Stimulated activated memory B cell treated with anti-CD40 and anti-IgM and Interleukin-4, amounts not matched to agents 10 μg/mL and 1 μg/mL and 100 μg/mL, for 72 hours (primary cell): ENCODE data around the gene STAT1.

ENCODE experiments used
- ATAC-seq: fragments of 150-1000 bp; cut with Tn5 transposase; 2 replicates; pipeline ENCODE4 v1.10.0; 2021
- H3K27ac Mint-ChIP-seq: one replicate; pipeline ENCODE4 v1.8.0; 2022; ENCODE audit warnings: mild to moderate bottlenecking, mixed read lengths
- H3K27me3 Mint-ChIP-seq: one replicate; pipeline ENCODE4 v1.8.0; 2022; ENCODE audit warnings: mixed read lengths
- H3K36me3 Mint-ChIP-seq: one replicate; pipeline ENCODE4 v1.8.0; 2022; ENCODE audit warnings: mixed read lengths
- H3K4me1 Mint-ChIP-seq: one replicate; pipeline ENCODE4 v1.8.0; 2022; ENCODE audit warnings: mixed read lengths
- H3K4me3 Mint-ChIP-seq: one replicate; pipeline ENCODE4 v1.8.0; 2022; ENCODE audit warnings: mild to moderate bottlenecking, moderate library complexity, mixed read lengths
- H3K9me3 Mint-ChIP-seq: one replicate; pipeline ENCODE4 v1.8.0; 2022; ENCODE audit warnings: mixed read lengths

Gene STAT1

DNA sequence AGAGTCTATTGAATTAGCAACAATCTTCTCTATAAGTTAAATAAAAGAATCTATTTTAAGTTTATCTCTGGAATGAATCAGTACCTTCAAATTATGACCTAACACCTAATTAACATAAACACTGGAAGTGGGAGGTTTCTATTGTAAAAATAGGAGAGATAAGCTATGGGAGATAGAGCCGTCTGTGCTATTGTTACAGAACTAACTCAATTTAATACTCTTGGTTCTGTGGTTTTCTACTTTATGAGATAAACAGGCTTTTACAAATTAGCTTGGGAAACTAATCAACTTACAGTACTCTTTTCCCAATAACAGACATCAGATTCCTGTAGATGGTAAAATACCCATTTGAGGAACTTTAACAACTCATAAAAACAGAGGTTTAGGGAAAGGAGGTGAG is 25.6 kb upstream of the STAT1 start:
- no peak for ATAC-seq
- no peaks in the 10 kb centered on the region for H3K9me3 Mint-ChIP-seq
- H3K27ac Mint-ChIP-seq: no peak overlapping the region
- peaks cover 16% of the 10 kb centered on the region for H3K27me3 Mint-ChIP-seq
- no peak overlapping the region for H3K4me3 Mint-ChIP-seq
- H3K36me3 Mint-ChIP-seq: peaks cover 28% of the 10 kb centered on the region
- peaks cover 5% of the 10 kb centered on the region for H3K4me1 Mint-ChIP-seq

DNA sequence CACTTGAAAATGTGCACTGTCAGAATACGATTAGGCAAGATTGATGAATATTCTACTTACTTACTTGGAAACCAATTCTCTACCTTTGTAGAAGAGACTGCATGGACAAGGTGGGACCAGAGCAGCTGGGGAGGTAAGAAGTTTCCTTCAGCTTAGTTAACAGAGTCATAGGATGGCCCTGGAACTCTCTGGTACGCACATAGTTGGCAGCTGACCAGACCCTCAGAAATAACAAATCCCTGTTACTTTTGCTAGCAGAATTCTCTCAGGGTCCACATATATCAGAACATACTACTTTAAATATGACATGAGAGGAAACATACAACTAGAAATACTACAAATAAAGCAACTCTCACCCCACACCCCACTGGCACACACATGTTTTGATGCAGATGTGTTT is 24.8 kb upstream of the STAT1 start:
- Mint-ChIP-seq H3K4me1 (peaks cover 5% of the 10 kb centered on the region), H3K27me3 (peaks cover 9% of the 10 kb centered on the region), H3K4me3 (no peak overlapping the region), H3K9me3 (no peaks in the 10 kb centered on the region), H3K36me3 (peaks cover 25% of the 10 kb centered on the region), H3K27ac (no peak overlapping the region)
- ATAC-seq: no peak

DNA sequence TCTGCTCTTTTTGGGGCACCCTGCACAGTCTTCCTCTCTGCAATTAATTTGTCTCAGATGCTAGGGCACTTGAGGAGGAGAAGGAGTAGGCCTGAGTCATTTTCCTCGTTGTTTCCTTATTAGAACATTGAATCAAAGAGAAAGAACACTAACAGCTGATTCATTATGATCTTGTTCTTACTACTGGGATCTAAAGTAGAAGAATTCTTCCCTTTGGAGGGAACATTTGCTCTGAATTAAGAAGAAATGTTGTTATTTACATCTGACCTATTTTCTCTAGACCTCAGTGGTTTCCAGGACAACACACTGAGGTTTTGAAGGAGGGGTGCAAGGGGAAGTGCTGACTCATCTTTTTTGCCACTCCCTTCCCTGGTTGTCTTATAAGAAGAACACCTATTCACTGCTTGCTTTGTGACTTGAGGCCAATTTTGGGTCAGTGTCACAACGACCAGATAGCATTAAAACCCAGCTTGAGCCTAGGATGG is 24.3 kb upstream of the STAT1 start:
- H3K27me3 Mint-ChIP-seq: peaks cover 9% of the 10 kb centered on the region
- no peak for ATAC-seq
- peaks cover 28% of the 10 kb centered on the region for H3K36me3 Mint-ChIP-seq
- H3K4me1 Mint-ChIP-seq: peaks cover 5% of the 10 kb centered on the region
- no peaks in the 10 kb centered on the region for H3K9me3 Mint-ChIP-seq
- no peak overlapping the region for H3K27ac Mint-ChIP-seq
- H3K4me3 Mint-ChIP-seq: no peak overlapping the region

DNA sequence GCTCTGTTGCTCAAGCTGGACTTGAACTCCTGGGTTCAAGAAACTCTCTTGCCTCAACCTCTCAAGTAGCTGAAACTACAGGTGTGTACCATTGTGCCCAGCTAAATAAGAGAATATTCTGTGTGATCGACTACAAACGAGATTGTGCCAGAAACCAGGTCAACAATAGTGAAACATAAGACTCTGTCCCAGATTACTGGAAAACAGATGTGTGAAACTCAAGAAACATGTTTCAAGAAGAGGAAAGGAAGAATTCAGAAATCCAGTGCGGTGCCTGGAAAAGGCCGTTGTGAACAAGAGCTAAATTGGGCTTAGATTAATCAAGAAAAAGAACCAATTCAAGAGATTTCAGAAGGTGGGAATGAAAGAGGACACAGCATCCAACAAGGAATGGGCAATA is 23.4 kb upstream of the STAT1 start:
- peaks cover 32% of the 10 kb centered on the region for H3K36me3 Mint-ChIP-seq
- peaks cover 9% of the 10 kb centered on the region for H3K27me3 Mint-ChIP-seq
- H3K27ac Mint-ChIP-seq: no peak overlapping the region
- no peak overlapping the region for H3K4me3 Mint-ChIP-seq
- ATAC-seq: no peak
- H3K9me3 Mint-ChIP-seq: no peaks in the 10 kb centered on the region
- peaks cover 5% of the 10 kb centered on the region for H3K4me1 Mint-ChIP-seq

DNA sequence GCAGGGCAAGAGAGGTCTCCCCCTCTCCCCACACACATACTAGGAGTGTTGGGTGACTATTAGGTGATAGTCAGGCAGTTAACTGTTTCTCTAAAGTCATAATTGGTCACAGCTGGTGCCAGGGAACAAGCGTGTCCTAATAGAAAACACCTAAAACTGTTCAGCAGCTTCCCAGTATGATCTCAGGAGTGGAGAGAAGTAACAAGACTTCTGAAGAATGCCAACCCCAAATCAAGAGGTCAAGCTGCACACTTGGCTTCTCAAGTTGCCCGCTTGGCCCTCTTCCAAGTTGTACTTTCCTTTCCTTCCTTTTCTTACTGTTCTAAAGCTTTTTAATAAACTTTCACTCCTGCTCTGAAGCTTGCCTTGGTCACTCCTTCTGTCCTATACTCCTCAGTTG is 22.4 kb upstream of the STAT1 start:
- Mint-ChIP-seq H3K27me3 (peaks cover 2% of the 10 kb centered on the region), H3K4me3 (no peak overlapping the region), H3K9me3 (no peaks in the 10 kb centered on the region), H3K27ac (no peak overlapping the region), H3K4me1 (peaks cover 5% of the 10 kb centered on the region), H3K36me3 (peaks cover 31% of the 10 kb centered on the region)
- no peak for ATAC-seq

DNA sequence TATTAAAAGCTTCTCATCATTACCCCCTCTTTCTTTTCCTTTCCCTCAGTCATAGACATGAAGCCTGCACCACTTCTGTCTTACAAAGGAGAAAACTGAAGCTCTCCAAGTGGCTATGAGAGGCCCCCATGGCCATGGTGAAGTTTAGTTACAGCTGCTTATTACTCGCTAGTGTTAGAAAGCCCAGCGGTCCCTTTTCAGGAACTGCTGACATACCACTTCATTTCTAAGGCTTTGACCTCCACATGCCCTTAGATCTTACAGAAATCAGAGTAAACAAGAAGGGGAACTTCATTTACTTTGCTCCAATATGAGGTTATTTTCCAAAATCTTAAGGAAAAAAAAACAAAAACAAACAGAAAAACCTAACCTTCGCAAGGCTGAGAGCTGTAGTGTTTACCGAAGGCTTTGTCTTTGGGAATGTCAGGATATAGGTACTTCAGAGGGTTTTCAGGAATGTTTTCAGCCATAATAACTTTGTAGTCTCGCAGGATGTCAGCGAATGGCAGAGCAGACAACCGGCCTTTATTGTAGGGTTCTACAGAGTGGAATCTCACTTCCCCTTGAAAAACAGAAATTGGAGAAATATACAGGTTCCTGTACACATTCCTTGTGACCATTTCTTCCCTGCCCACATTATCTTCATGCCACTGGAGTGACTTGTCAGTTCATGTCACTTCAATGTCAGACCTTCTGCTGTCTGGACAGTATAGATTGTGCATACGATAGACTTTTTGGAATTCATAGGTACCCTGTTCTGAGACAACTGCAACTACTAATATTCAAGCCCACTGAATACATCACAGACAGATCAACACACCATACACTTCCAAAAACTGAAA is 18.8 kb upstream of the STAT1 start:
- Mint-ChIP-seq H3K27ac (no peak overlapping the region), H3K9me3 (no peaks in the 10 kb centered on the region), H3K4me3 (no peak overlapping the region), H3K36me3 (peaks cover 44% of the 10 kb centered on the region), H3K27me3 (no peaks in the 10 kb centered on the region), H3K4me1 (peaks cover 5% of the 10 kb centered on the region)
- ATAC-seq: no peak

DNA sequence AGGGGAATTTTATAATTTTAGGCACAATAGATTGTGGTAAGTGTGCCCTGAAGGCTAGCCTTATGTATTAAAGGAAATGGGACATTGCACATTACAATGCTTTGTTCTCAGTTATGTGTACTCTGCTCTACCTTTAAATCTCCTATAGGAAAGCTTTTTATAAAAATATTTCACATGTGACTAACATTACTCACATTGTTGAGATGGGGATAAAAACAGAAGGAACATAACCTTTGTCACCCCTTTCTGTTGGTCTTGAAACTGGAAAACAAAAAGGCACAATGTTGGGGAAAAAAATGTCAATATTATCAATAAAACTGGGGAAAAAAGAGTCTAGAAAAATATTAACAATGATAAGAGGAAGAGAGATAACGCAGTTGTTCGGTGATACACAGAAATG is 17.3 kb upstream of the STAT1 start:
- no peak for ATAC-seq
- no peaks in the 10 kb centered on the region for H3K9me3 Mint-ChIP-seq
- H3K36me3 Mint-ChIP-seq: peaks cover 32% of the 10 kb centered on the region
- no peaks in the 10 kb centered on the region for H3K27me3 Mint-ChIP-seq
- H3K4me1 Mint-ChIP-seq: peaks cover 5% of the 10 kb centered on the region
- no peak overlapping the region for H3K27ac Mint-ChIP-seq
- H3K4me3 Mint-ChIP-seq: no peak overlapping the region

DNA sequence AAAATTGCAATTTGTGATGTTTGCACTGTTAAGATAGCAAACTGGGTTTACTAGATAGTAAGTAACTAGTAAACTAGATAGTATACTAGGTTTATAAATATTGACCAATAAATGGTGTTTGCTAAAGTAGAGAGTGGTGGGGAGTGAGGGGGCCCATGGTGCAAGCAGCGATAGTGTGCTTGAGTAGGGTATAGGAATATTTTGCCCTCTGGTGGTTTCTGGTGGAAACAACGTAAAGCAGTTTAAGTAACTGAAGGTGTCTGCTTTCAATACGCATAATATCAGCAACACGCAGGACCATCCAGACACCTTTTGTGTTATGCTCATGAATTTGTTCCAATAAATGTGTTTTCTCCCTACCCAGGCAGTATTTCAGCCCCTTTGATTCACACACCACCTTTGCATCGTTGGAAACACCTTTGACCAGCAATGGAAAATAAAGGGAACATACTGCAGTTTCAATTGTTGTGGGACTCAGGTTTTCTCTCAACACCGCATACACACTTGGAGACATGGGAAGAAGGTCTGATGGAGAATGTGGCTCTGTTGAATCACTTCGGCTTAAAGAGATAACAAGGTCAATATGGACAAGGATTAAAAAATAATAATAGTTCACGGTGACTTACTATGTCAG is 16.7 kb upstream of the STAT1 start:
- Mint-ChIP-seq H3K27me3 (no peaks in the 10 kb centered on the region), H3K36me3 (peaks cover 32% of the 10 kb centered on the region), H3K9me3 (no peaks in the 10 kb centered on the region), H3K4me1 (peaks cover 10% of the 10 kb centered on the region), H3K4me3 (no peak overlapping the region), H3K27ac (no peak overlapping the region)
- no peak for ATAC-seq

DNA sequence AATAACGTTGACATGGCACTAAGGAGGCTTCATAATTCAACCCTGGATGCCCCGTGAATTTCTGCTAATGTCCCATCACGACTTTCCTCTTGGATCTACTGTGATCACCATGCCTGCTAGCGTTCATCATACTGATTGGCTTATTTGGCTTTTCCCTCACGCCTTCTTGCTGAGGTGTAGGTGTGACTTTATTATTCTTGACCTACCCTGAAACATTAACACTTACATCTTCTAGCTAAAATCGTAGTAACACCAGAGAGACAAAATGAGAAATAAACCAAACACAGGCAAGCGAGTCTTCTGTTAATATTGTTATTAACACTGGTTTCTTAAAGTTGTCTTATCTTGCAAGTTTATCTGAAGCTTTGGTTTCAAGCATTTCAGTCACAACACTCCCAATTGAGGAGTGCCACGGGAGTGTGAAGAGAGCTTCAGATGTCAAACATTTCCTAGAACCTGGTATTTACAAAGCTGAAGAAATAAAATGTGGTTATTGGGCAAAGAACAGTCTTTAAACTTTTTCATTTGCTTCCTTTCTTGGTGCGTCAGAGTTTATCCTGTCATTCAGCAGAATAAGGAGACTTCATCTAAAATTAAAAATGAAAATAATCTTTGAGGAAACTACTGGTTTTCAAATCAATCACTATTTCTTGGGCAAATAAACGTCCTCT is 15.4 kb upstream of the STAT1 start:
- no peaks in the 10 kb centered on the region for H3K9me3 Mint-ChIP-seq
- peaks cover 10% of the 10 kb centered on the region for H3K4me1 Mint-ChIP-seq
- H3K27ac Mint-ChIP-seq: no peak overlapping the region
- peaks cover 27% of the 10 kb centered on the region for H3K36me3 Mint-ChIP-seq
- H3K27me3 Mint-ChIP-seq: no peaks in the 10 kb centered on the region
- no peak for ATAC-seq
- no peak overlapping the region for H3K4me3 Mint-ChIP-seq

DNA sequence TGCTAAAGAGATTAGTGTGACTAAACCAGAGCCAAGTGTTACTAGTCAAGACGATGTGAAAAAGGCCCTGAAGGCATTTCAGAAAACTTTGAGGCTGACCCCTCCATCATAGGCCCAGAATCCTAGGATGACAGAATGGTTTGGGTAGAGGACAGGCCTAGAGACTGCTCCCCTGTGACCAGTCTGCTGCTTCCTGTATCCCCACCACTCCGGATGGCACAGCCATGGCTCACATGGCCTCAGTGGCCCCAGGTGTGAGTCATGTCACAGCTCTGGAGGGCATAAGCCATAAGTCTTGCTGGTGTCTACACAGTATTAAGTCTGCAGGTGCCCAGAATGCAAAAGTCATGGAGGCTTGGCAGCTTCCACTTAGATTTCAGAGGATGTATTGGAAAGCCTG is 12.4 kb upstream of the STAT1 start:
- Mint-ChIP-seq H3K27ac (no peak overlapping the region), H3K9me3 (no peaks in the 10 kb centered on the region), H3K36me3 (peaks cover 13% of the 10 kb centered on the region), H3K4me3 (no peak overlapping the region), H3K27me3 (no peaks in the 10 kb centered on the region), H3K4me1 (peaks cover 10% of the 10 kb centered on the region)
- ATAC-seq: no peak

DNA sequence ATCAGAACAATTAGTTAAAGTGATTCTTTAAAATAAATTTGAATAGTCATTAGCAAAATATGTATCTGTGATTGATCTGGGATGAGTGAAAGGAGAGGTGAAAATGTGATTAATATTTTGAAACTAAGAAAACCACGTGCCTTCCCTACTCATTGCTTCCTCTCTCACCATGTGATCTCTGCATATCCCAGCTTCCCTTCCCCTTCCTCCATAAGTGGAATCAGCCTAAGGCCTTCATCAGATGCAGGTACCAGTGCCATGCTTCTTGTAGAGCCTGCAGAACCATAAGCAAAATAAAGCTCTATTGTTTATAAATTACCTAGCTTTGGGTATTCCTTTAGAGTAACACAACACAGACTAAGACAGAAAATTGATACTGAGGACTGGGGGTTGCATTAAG is 11.2 kb upstream of the STAT1 start:
- Mint-ChIP-seq H3K4me3 (no peak overlapping the region), H3K4me1 (peaks cover 5% of the 10 kb centered on the region)
- ATAC-seq: no peak

DNA sequence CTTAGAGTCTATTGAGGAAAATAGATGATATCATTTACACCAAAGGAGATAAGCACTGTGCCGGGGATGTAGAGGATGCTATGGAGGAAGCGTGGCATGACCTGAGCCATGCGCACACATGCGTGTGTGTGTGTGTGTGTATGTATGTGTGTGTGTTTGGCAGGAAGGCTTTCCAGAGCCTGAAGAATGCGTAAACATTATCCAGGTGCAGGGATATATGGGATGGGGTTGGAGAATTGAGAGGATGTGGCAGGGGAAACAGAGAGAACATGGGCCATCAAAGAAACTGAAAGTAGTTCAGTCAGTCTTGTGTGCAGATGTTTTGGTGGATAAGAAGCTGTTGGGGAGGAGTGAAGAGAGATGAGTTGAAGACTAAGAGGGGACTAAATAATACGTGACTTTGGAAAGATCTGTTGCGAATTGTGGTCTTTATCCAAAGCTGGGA is 9.3 kb upstream of the STAT1 start:
- no peak for ATAC-seq
- Mint-ChIP-seq H3K4me3 (no peak overlapping the region), H3K4me1 (peaks cover 5% of the 10 kb centered on the region), H3K36me3 (no peaks in the 10 kb centered on the region), H3K9me3 (no peaks in the 10 kb centered on the region), H3K27me3 (no peaks in the 10 kb centered on the region), H3K27ac (no peak overlapping the region)

More for the DNA sequence above, 11.2 kb upstream of the STAT1 start:
- Mint-ChIP-seq H3K36me3 (peaks cover 9% of the 10 kb centered on the region), H3K9me3 (no peaks in the 10 kb centered on the region), H3K27me3 (no peaks in the 10 kb centered on the region), H3K27ac (no peak overlapping the region)

DNA sequence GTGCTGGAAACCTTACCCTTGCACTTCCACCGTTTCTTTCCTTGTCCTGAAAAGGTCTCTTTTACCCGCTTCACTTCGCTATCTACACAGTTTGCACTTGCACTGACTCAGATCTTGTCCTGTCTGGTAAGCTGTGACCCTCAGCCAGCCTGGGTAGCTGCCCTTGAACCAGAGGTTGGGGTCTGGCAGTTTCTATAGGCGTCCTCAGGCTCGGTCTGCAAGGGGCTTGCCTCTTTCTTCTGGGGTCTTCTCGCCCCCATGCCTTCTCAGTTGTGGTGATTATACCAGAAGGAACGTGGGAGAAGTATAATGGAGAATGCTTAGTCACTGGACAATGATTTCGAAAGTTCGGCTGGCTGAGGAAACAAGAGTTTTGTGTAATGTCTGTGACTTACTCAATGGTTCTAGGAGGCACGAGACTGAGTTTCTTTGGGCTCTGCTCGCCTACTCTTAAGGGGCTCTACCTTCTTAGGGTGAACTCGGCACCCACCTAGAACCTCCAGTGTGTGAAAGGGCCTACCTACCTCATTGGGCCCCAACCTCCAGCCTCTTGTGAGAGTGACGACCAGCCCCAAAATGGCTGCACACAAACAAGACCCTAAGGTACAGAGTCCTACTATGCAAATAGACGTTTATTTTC is 6.9 kb upstream of the STAT1 start:
- Mint-ChIP-seq H3K4me1 (peaks cover 2% of the 10 kb centered on the region), H3K9me3 (no peaks in the 10 kb centered on the region), H3K27me3 (no peaks in the 10 kb centered on the region), H3K36me3 (no peaks in the 10 kb centered on the region), H3K4me3 (no peak overlapping the region), H3K27ac (no peak overlapping the region)
- peak; percentile 66 for ATAC-seq

DNA sequence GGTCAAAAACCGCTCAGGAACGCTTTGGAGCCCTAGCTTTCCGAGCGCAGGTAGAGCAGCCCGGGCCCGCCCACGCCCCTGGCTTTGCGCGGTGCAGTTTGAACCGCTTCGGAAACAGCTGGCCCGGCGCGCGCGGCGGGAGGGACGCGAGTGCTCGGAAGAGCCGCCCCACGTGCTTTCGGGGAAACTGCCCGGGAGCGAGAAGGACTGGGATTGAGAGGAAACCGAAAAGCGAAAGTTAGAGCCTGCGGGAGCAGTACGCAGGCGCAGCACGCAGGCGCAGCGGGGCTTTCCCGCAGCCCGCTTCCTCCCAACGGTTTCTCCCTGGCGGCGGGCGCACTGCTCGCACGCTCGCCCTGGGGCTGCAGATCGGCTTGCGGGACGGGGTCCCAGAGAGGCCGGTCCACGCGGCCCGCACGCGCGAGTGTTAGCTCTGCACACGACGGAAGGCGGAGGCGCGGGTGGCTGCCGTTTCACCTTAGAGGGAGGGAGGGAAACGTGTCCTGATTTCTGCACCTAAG is 6.3 kb upstream of the STAT1 start:
- ATAC-seq: peak; percentile 92
- no peaks in the 10 kb centered on the region for H3K27me3 Mint-ChIP-seq
- no peak overlapping the region for H3K27ac Mint-ChIP-seq
- H3K9me3 Mint-ChIP-seq: no peaks in the 10 kb centered on the region
- no peaks in the 10 kb centered on the region for H3K36me3 Mint-ChIP-seq
- no peak overlapping the region for H3K4me3 Mint-ChIP-seq
- H3K4me1 Mint-ChIP-seq: no peaks in the 10 kb centered on the region

DNA sequence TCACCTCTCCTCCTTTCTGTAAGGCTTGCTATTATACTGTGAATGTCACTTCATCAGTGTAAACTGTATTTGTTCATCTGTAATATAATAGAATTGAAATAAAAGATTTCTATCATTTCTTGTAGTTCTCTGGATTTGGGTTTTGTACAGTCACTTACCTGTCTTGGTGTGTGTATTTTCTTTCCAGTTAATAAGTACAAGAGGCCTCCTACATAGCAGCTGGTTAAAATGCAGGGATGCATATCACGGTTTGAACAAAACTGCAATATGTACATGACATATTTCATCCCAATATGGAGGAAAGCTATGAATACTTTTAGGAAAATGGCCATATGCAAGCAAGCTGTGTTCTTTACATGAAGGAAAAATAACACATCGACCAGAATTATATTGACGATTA is 5.4 kb upstream of the STAT1 start:
- Mint-ChIP-seq H3K27ac (no peak overlapping the region), H3K4me3 (no peak overlapping the region), H3K9me3 (no peaks in the 10 kb centered on the region)

More for the DNA sequence above, 5.4 kb upstream of the STAT1 start:
- no peaks in the 10 kb centered on the region for H3K4me1 Mint-ChIP-seq
- no peaks in the 10 kb centered on the region for H3K27me3 Mint-ChIP-seq
- no peak for ATAC-seq
- no peaks in the 10 kb centered on the region for H3K36me3 Mint-ChIP-seq
